ENCODE results near the gene MYBPH.
A peak's percentile ranks its signal among the peaks of the same experiment; 100 is the strongest.

The MYBPH gene

GRCh38 chr1:203127666-203128430 lies 47.8 kb downstream of the MYBPH start, which contains the start of gene ADORA1:
Gene ADORA1 (plus strand): TSS chr1:203127726. CDS start chr1:203128842, 1,116 bp downstream.
- DNase-seq = peak; percentile 7

GRCh38 chr1:203126866-203127665 lies 48.6 kb downstream of the MYBPH start:
- no peak for DNase-seq

GRCh38 chr1:203126151-203126865 lies 49.3 kb downstream of the MYBPH start:
- no peak for DNase-seq

- no peak for DNase-seq
These were observed 50.9 kb downstream of the MYBPH start for GRCh38 chr1:203124546-203125317.

- no peak for DNase-seq
These were observed 51.6 kb downstream of the MYBPH start for GRCh38 chr1:203124011-203124410.

- DNase-seq = no peak
These were observed 53.5 kb downstream of the MYBPH start for GRCh38 chr1:203122159-203122558.

- DNase-seq = no peak
These were observed 54.2 kb downstream of the MYBPH start for GRCh38 chr1:203121186-203122015.

- DNase-seq = no peak
These were observed 55.1 kb downstream of the MYBPH start for GRCh38 chr1:203120325-203121153.

All from NCI-H510A treated with DMSO at 0.1 percent for 48 hours (cell line).